Skeletal muscle tissue (tissue), 4 donors: ENCODE data around the gene SCRN1. TPM values are rescaled to one million over a fixed set of nuclear protein-coding genes. Genes with fewer than 3 reads are reported as not detected.

Source experiments
- H3K27ac ChIP-seq: one replicate; pipeline ENCODE4 v1.7.0; 2013; ENCODE audit warnings: mild to moderate bottlenecking, low read depth, low read length, inconsistent platforms
- H3K27me3 ChIP-seq, 3 donors: one replicate each; pipeline ENCODE4 v1.7.0; 2013; ENCODE audit warnings: low read length in 3 of 3; ENCODE audit not compliant: control insufficient read depth in 3 of 3, insufficient read depth in 3 of 3
- H3K36me3 ChIP-seq, 3 donors: one replicate each; pipeline ENCODE4 v1.7.0; 2013; ENCODE audit warnings: low read length in 3 of 3; ENCODE audit not compliant: control insufficient read depth in 3 of 3, insufficient read depth in 3 of 3
- H3K4me1 ChIP-seq, 3 donors: one replicate each; pipeline ENCODE4 v1.7.0; 2013; ENCODE audit warnings: low read length in 3 of 3, mild to moderate bottlenecking in 3 of 3; ENCODE audit not compliant: control insufficient read depth in 3 of 3, insufficient read depth in 3 of 3
- H3K4me3 ChIP-seq, 3 donors: one replicate each; pipeline ENCODE4 v1.7.0; 2013; ENCODE audit warnings: low read length in 3 of 3
- H3K9ac ChIP-seq, 3 donors: one replicate each; pipeline ENCODE4 v1.7.0; 2013; ENCODE audit warnings: low read length in 3 of 3, mild to moderate bottlenecking in 3 of 3, moderate library complexity in 2 of 3, low read depth in 1 of 3
- H3K9me3 ChIP-seq, 3 donors: one replicate each; pipeline ENCODE4 v1.7.0; 2013; ENCODE audit warnings: low read length in 3 of 3; ENCODE audit not compliant: control insufficient read depth in 3 of 3
- total RNA-seq: library from RNA; depleted of rRNA; stranded (reverse); fragments of >200 nt; gene quantifications from one replicate; pipeline ENCODE4 v1.2.3, GENCODE V29; 2014
- donor health status: Osteomylitis.

The SCRN1 gene
- total RNA-seq, 1 donor from 2014 or later = 20.4 TPM

DNA sequence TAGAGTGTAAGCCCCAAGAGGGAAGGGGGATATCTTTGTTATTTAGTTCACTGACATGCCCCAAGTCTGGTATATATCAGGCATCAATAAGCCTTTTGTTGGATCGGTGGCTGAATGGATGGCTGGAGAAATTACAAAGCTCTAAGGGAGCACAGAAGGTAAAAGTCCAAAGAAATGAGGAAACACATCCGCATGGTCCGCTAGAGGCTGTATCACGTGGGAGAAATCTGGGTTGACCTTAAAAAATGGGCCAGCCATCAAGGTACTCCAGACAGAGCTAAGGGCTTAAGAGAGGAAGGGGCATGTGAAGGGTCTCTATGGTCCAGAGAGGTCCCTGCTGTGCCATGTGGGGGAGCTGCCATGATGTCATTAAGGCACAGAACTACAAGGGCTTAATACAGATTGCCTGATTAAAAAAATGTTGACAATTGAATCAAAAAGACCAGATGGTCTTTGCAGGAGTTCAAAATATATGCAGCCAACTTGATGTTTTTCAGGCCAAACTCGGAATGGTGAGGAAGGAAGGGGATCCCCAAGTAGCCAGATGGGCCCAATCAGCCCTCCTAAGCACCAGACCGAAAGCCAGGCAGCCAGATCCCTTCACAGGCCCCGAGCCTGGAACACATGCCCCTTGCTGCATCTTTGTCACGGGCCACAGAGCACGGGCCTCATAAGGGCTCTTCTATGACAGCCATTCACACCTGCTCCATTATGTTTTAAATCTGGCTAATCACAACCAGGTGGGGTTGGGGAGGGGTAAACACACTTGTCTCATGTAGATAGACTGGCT is 31.9 kb downstream of the SCRN1 start:
- Histone ChIP-seq H3K36me3 (no peaks in the 10 kb centered on the region), H3K27ac (no peak overlapping the region), H3K9me3 (no peaks in the 10 kb centered on the region), H3K4me1 (peaks cover 0 to 4% (median 0%) of the 10 kb centered on the region in 3 donors), H3K9ac (no peak overlapping the region), H3K4me3 (no peak overlapping the region), H3K27me3 (no peaks in the 10 kb centered on the region)

DNA sequence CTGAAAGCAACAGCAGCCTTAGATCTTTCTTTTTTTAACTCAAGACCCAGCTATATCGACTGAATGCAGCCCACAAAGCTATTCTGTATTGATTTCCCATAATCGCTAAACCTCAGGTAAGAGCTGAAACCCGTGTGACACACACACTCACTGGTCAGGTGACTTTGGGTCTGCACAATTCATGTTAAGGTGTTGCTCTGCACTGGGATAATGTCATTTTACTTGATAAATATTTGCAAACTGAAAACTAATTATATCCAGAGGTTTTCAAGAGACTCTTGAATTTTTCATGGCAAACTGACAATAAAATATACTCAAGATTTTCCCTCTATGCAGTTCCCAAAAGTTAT is 33.1 kb downstream of the SCRN1 start:
- H3K27ac ChIP-seq = no peak overlapping the region
- H3K4me3 ChIP-seq = no peak overlapping the region
- no peaks in the 10 kb centered on the region for H3K9me3 ChIP-seq
- H3K9ac ChIP-seq = no peak overlapping the region
- H3K4me1 ChIP-seq = peaks cover 0 to 4% (median 0%) of the 10 kb centered on the region in 3 donors
- H3K36me3 ChIP-seq = peaks cover 0 to 2% (median 0%) of the 10 kb centered on the region in 3 donors
- H3K27me3 ChIP-seq = no peaks in the 10 kb centered on the region

DNA sequence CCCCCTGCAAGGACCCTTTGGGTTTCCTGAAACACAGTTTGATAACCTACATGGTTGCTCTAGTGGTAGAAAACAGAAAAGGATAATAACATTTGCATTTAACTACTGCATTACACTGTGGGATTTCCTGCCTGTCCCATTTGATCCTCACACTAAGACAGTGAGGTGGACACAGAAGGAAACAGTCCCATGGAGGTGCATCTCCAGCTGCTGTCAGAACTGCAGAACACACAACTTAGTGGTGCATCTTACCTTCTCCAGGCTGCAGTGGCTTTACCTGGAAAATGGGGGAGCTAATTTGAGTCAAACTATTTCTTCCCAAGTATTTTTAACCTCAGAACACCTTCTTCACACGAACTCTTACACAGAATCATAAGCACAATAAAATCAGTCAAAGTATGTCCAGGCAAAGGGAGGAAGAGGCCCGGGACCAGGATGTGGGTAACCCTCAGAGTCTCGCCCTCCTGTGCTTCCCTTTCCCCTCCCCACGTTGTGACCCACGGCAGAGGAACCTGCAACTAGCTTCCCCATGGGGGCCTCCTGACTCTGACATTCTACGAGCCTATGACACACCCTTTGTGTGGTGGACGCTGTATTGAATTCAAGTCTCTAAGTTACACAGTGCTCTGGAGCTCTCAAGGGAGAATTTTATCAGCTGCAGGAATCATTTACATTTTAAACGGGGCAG is 33.7 kb downstream of the SCRN1 start:
- Histone ChIP-seq H3K27me3 (no peaks in the 10 kb centered on the region), H3K4me3 (no peak overlapping the region), H3K27ac (no peak overlapping the region), H3K4me1 (peaks cover 0 to 8% (median 5%) of the 10 kb centered on the region in 3 donors), H3K9ac (no peak overlapping the region), H3K9me3 (no peaks in the 10 kb centered on the region), H3K36me3 (peaks cover 0 to 2% (median 0%) of the 10 kb centered on the region in 3 donors)

DNA sequence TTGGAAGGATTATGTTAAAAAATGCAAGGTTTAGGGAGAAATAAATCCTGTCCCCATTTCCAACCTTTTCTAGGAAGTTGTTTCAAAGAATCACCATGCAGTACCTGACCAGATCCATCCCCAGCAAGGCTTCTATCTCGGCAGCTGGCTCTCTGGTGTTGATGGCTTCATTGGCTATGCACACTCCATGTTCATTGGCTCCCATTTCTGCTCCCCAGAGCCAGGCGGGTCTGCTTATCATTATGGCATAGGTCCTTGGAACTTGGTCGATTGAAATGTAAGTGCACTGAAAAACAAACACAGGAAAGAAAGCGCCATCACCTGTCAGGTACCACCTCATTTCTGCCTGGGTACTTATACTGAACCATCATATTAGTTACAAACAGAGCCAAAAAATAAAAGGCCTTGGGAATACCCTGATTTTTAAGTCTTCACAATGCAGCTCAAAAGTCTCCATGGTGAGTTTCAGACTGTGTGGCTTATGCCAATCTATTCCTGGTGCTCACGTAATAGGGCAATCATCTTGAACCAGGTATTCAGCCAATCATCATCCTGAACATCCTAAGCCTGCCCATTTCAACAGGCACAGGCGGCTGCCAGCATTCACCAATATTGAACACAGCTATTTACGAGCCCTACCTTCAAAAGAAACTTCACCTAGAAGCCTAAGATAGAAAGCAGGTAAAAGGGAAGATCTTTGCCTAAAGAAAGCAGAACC is 34.4 kb downstream of the SCRN1 start:
- no peaks in the 10 kb centered on the region for H3K27me3 ChIP-seq
- H3K9me3 ChIP-seq = no peaks in the 10 kb centered on the region
- H3K27ac ChIP-seq = no peak overlapping the region
- H3K36me3 ChIP-seq = peaks cover 0 to 2% (median 0%) of the 10 kb centered on the region in 3 donors
- no peak overlapping the region for H3K9ac ChIP-seq
- no peak overlapping the region for H3K4me3 ChIP-seq
- H3K4me1 ChIP-seq = peaks cover 0 to 9% (median 6%) of the 10 kb centered on the region in 3 donors

DNA sequence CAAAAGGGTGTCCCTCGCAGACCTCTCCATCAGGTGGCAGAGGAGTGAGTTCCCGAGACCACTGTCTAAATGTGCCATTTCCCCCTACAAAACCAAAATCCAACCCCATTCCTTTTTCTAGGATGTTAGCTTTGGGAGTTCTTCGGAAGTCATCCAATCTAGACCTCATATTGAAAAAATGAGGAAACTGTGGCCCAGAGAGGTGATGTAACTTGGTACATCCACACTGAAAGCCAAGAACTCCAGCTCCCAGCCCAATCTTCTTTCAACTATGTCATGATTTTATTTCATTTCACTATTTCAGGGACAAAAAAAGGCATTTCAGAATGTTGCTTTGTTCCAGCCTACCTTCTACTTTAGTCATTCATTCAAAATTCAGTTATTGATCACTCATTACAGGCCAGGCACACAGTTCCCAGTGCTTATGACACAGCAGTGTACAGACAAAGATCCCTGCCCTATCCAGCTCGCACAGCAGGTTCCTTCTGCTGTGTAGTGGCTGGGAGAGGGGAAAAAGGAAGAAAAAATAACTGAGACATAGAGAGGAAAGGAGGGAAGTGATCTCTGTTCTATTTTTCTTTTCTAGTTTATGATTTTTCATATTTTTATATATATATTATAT is 35.8 kb downstream of the SCRN1 start:
- Histone ChIP-seq H3K4me1 (peaks cover 0 to 9% (median 6%) of the 10 kb centered on the region in 3 donors), H3K9ac (no peak overlapping the region), H3K4me3 (no peak overlapping the region), H3K9me3 (no peaks in the 10 kb centered on the region), H3K27ac (no peak overlapping the region), H3K36me3 (peaks cover 0 to 2% (median 0%) of the 10 kb centered on the region in 3 donors), H3K27me3 (no peaks in the 10 kb centered on the region)

DNA sequence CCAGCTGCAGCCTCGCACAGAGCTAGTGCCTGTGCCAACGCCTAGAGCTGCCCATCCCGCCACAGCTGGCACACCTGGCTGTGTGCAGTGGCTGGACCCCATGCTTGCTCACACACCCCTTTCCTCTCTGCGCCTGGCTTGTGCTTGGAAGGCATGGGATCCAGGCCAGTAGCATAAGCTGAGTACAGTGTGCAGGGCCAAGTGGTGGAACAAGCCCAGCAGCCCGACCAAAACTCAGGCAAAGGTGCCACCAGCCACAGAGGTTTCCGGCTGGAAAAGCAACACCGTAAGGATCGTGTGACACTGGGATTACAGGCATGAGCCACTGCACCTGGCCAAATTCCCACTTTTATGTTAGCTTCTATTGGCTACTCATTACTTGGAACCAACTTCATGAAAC is 38.4 kb downstream of the SCRN1 start:
- Histone ChIP-seq H3K27me3 (no peaks in the 10 kb centered on the region), H3K9me3 (no peaks in the 10 kb centered on the region), H3K4me3 (no peak overlapping the region), H3K9ac (no peak overlapping the region), H3K27ac (no peak overlapping the region), H3K36me3 (peaks cover 0 to 2% (median 0%) of the 10 kb centered on the region in 3 donors), H3K4me1 (peaks cover 0 to 9% (median 6%) of the 10 kb centered on the region in 3 donors)

DNA sequence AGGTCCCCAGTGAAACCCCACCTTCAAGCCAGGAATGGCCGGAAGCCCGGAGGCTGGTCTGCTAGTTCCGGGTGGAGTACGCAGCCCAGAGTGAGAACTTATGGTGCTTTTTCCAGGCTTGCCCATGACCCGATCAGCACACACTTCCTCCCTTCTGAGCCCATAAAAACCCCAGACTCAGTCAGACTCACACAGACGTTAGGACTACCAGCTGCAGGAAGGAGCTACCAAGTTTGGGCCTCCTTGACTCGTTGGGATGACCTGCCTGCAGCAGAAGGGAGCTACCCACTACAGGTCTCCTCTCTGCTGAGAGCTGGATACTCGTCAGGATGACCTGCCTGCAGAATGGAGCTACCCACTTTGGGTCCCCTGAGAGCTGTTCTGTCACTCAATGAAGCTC is 39.1 kb downstream of the SCRN1 start:
- no peaks in the 10 kb centered on the region for H3K9me3 ChIP-seq
- H3K4me3 ChIP-seq = no peak overlapping the region
- H3K27me3 ChIP-seq = no peaks in the 10 kb centered on the region
- peaks cover 0 to 2% (median 0%) of the 10 kb centered on the region in 3 donors for H3K36me3 ChIP-seq
- no peak overlapping the region for H3K27ac ChIP-seq
- peaks cover 0 to 7% (median 6%) of the 10 kb centered on the region in 3 donors for H3K4me1 ChIP-seq
- no peak overlapping the region for H3K9ac ChIP-seq

DNA sequence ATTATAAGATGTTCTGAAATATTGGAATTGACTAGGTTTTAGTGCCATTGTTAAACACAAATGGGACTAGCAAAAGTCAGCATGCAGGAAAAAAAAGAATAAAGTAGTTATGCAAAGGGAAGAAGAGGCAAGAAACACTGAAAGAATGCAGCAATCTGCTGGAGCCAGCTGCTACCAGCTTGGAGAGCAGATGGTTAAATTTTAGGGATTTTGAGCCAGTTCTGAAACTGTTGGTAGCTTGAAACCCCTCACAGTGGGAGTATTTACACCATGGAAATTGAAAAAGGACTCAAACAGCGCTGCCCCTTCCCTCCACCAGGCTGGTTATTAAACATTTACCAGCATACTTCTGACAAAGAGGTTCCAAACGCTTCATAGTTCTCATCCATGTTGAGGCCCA is 41.0 kb downstream of the SCRN1 start:
- Histone ChIP-seq H3K9me3 (no peaks in the 10 kb centered on the region), H3K36me3 (peaks cover 0 to 2% (median 0%) of the 10 kb centered on the region in 3 donors), H3K27ac (no peak overlapping the region), H3K4me3 (no peak overlapping the region), H3K4me1 (peaks cover 0 to 6% (median 5%) of the 10 kb centered on the region in 3 donors), H3K9ac (no peak overlapping the region), H3K27me3 (no peaks in the 10 kb centered on the region)

DNA sequence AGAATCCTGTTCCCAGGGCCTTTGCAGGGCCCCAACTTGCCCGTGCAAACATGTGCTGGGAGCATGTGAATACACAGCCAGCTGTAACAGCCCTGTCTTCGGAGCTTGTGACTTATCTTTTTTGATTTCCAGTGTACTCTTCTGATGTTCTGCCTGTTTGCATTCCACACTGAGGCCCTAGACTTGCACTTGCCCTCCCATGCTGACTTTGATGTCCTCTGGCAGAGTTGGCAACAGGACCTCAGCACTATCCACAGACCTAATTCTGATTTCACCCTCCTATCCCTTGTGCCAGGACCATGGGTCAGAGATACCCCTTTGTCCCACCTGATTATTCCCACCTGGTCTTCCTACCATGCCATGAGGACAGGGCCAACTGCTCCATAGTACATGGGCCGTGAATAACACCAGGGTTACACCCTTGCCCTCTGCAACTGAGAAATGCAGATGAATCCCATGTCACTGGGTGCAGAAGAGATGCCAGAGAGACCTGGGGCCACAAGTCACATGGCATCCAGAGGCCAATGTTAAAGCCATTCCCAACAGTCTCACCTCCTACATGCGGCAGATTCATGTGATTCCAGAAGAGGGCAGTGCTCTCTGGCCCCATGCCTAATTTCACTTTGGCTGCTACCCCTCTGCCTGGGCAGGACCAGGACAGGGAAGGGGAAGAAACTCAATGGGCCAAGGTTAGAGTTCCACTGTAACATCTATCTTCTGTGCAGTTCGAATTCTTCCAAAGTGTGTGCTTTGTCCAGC is 43.0 kb downstream of the SCRN1 start:
- no peak overlapping the region for H3K27ac ChIP-seq
- H3K9ac ChIP-seq = no peak overlapping the region
- H3K27me3 ChIP-seq = no peaks in the 10 kb centered on the region
- no peak overlapping the region for H3K4me3 ChIP-seq
- peaks cover 0 to 6% (median 5%) of the 10 kb centered on the region in 3 donors for H3K4me1 ChIP-seq
- no peaks in the 10 kb centered on the region for H3K9me3 ChIP-seq
- H3K36me3 ChIP-seq = peaks cover 0 to 3% (median 2%) of the 10 kb centered on the region in 3 donors
